ENCODE results near the gene PRPF18.
A peak's percentile ranks its signal among the peaks of the same experiment; 100 is the strongest.

PRPF18 gene

GRCh38 chr10:13644866-13645265 lies 58.1 kb downstream of the PRPF18 start:
- no peak for DNase-seq

DNA sequence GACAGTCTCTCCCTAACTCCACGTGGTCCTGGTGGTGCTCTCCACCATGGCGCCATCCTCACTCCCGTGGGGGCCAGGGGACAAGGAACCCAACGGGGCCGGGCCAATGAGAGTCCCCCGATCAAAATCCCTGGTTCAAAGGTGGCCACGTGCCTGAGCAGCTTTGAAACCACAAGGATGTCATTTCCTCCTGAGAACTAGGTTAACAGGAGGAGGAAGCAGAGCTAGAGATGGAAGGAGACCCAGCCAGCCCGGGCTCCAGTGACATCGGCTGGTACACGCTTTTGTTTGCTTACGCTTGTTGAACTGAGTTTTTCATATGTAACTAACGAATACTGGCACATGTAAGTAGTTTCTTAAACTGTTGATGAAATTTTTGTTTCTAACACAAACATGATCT lies 61.7 kb downstream of the PRPF18 start:
- DNase-seq, result no peak

- DNase-seq, result no peak
These were observed 63.2 kb downstream of the PRPF18 start for GRCh38 chr10:13649844-13650520.

- no peak for DNase-seq
These were observed 64.2 kb downstream of the PRPF18 start for GRCh38 chr10:13650961-13651360.

- DNase-seq, result no peak
These were observed 65.4 kb downstream of the PRPF18 start for GRCh38 chr10:13651969-13652720.

DNA sequence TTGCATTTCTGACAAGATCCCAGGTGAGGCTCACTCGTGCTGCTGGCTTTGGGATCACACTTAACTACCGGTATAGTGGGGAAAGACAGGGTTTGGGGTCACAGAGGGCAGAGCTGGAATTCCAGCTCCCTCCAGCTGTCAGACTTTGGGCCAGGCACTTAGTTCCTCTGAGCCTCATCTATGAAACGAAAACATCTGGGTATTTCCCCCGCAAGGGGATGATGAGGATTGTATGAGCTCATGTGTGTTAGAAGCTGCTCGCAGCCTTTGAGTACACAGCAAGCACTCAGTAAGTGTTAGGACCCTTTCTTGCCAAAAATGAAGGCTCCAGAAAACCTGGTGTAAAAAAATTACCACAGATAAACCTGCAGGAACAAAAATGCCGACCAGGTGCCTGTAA lies 66.1 kb downstream of the PRPF18 start:
- no peak for DNase-seq

DNA sequence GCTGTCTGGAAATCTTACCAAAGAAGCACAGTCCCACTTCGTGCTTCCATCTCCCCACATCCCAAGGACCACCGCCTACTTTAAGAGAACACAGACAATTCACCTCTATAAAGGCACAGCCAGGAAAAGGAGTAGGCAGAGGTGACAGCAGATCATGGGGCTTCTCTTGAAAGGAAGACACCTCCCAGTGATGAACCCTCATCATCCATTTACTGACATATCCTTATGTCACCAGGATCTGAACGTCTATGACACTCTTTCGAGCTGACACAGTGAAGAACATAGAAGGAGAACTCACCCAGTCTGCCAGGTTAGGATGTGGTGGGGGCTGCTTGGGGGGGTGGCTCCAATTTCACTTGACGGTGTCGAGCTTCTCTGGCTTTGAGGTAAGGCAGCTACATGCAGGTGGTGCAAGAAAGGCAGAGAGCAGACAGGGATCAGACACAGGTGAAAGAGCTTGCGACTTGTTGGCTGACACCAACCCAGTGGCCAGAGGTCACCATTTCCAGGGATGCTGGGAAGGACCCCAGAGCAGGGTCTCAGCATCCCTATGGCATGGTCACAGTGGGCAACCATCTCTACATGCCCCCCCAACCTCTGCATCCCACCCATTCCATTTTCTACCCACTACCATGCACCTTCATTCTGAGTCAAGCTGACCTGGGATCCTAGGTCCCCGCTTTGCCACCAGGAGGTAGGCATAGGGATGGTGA lies 67.5 kb downstream of the PRPF18 start:
- no peak for DNase-seq

DNA sequence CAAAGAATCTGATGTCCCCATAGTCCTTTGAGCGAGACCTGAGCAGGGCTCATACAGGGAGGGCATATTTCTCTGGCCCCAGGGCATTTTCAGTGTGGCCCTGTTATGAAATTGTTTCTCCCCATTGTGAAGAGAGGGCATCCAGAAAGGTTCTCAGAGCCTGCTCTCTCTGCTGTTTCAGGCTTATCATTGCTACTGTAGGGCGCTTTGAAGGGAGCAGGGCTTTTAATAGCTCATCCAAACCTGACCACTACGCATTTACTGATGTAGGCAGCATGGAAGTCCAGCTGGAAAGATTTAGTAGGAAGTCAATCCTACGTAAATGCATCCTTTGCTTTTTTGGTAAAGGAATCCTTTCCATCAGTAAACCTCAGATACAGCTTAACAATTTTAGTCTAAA lies 68.1 kb downstream of the PRPF18 start:
- DNase-seq, result no peak

GRCh38 chr10:13656337-13657100 lies 69.8 kb downstream of the PRPF18 start:
- no peak for DNase-seq

DNA sequence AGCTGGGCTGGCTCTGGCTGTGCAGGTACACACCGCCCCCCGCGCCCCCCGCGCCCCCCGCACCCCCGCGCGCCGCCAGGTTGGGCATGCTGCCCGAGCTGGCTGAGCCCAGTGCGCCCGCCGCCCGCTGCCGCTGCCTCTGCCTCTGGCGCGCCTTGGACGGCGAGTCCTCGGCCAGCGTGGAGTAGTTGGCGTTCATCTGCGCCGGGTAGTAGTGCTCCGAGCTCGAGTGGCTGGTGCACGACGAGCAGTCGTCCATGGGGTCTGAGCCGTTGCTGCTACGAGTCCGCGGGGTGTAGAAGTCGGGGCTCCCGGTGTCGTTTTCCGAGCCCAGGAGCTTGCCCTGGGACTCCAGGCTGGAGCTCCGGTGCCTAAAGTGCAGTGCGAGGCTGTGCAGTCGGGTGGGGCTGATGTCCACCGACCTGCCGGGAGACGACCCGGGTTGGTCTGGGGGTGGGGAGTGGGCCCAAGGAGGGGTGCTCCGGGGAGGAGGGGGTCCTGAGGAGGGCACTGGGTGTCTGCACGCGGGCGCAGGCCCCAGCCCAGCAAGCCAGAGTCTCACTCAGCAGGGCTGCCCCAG lies 70.4 kb downstream of the PRPF18 start:
- no peak for DNase-seq

DNA sequence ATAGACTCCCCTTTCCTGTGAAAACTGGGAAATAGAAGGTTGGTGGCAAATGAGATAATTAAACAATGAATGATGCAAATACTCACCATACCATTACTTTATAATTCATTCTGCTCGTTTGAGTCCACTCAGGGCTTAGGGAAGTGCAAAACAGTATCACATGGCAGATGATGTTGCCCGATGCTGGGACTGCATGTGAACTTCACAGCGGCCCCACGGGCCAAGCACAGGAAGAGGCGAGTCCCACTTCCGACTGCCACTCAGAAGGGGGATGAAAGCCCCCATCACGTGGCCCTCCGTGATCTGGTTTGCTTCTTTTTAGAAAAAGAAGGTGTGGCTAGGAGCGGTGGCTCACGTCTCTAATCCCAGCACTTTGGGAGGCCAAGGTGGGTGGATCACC lies 71.5 kb downstream of the PRPF18 start:
- DNase-seq, result peak; percentile 29

GRCh38 chr10:13658871-13659685 lies 72.3 kb downstream of the PRPF18 start:
- DNase-seq, result peak; percentile 15

DNA sequence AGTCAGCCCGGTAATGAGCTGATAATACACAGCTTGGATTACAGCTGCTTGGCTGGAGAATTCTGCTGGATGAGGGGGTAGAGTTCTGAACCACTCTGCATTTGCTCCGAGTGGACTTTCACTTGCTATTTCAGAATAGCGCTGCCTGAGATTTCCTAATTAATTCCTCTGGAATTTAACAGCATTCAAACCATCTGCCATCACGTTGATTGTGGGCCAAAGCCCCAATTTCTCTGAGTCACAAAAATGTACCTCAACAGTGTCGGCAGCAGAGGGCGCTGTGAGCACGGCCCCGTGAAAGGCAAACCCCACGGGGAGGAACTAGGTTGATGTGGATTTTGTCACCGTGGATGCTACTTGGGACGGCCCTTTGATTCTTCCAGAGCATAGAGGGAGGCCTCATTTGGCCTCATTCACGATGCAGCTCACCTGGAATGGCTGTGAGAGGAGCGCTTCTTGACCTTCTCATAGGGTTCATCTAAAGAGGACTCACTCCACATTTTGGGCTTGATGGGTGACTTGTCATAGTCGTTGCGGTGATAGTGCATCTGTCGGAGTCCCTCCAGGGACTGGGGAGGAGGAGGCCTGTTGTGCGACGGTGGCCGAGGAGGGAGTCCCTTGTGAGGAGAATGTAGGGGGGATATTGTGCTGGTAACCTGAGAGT lies 73.3 kb downstream of the PRPF18 start:
- DNase-seq, result peak; percentile 67

DNA sequence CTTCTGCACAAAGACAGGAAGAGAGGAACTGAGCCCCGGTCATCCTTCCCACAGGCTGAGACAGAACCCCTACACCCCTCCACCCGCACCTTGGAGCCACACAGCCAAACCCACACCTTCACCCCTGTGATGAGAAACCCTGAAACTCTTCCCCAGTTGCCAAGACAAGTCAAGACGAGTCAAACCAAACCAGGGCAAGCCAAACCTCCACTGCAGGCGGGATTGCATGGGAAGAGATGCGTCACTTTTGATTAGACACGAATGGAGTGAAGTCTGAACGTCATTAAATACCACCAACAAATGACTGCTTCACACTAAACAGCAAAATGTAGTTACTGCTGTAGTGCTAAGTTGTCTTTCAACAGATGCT lies 73.8 kb downstream of the PRPF18 start:
- no peak for DNase-seq

- no peak for DNase-seq
These were observed 74.5 kb downstream of the PRPF18 start for GRCh38 chr10:13661256-13661655.

DNA sequence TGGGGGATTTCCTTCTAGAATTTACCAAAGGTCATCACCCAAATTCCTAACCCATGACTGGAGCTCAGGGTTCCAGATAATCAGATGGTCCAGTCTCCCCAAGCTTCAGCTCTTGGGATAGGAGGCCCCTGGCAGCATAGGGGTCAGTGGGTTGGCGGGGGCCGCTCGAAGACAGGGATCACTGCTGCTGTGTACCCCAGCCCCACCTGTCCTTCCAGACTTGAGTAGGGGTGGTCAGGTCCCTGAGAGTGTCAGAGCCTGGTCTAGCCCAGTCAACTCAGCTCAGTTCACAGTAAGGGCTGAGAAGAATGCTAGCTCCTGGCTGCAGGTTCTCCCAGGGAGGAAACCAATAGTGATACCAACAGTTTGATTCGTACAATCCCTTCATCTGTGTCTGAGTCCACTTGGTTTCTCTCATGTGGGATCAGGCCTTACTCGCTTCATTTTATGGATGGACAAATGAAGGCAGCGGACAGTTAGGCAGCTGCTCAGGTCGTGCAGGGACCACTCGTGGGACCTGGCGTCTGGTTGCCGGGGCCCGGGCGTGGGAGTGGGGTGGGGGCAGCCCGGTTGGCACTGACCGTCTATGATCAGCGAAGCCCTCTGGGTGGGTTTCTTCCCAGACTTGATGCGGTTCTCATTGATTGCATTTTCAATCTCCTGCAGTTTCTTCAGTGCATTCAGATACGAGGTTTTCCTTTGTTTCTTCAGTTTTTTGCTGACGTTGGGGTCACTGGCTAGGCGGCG lies 78.9 kb downstream of the PRPF18 start:
- DNase-seq, result no peak

DNA sequence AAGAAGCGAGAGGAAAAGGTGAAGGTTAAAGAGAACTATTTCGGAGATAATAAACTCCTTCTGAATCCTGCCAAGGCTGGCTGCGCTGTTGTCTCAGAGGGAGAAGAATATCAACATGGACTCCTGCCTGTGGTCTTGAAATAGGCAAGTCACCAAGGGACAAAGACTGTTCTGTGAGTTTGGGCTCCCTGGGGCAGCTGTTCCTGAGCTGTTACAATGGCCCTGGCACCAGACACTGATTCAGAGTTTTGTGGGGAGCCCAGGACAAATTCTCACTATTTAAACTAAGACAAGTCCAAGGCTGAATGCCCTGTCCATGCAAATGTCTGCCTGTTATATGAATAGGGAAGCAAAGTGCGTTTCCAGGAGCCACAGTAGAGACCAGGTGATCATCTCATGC lies 81.4 kb downstream of the PRPF18 start:
- DNase-seq, result no peak

DNA sequence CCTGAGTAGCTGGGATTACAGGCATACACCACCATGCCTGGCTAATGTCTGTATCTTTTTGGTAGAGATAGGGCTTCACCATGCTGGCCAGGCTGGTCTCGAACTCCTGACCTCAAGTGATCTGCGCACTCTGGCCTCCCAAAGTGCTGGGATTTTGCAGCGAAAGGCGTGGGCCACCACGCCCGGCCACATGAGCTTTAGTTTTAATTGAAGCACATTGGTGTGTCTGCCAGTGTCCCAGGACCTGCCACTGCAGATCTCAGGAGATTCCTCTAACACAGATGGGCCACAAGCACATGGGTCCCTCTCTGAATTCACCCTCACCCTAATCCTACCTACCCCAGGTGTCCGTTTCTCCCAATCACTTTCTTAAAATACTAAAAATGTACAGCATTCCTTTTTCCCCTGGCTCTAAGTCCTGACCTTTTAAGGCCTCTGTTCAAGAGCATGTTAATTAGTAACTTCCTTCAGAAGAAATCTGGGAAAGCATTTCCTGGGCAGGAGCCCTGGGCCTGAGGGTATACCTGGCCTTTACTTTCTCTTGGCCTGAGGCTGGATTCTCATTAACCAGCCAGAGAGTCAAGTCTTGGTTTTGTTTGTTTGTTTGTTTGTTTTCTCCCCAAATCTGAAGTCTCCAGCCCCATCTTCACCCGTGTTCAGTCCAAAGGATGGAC lies 82.6 kb downstream of the PRPF18 start:
- no peak for DNase-seq

- no peak for DNase-seq
These were observed 83.1 kb downstream of the PRPF18 start for GRCh38 chr10:13669901-13670300.

GRCh38 chr10:13670311-13670710 lies 83.5 kb downstream of the PRPF18 start:
- DNase-seq, result no peak
